NCI-H460 (cell line): ENCODE results near the gene ZMIZ2. TPM values are rescaled to one million over a fixed set of nuclear protein-coding genes. Genes with fewer than 3 reads are reported as not detected.
"Not testable (repeated sequence)": the region's sequence is repeated elsewhere in the genome, so short reads cannot be mapped to it uniquely, and the experiment has no call there.

Experiments used
- DNase-seq: peaks from one replicate; pipeline ENCODE4 v3.0.0-alpha.2; 2016; ENCODE audit warnings: low read depth; ENCODE audit errors: extremely low read depth
- polyA plus RNA-seq: library from polyadenylated mRNA; depleted of rRNA; stranded (reverse); fragments of >200 nt; gene quantifications from 2 replicates; pipeline ENCODE4 v1.2.3, GENCODE V29; 2014; cell fraction: nucleus; rRNA removed
- total RNA-seq: library from RNA; depleted of rRNA; stranded (reverse); fragments of >200 nt; shearing (Covaris generic); gene quantifications from 2 replicates; pipeline ENCODE4 v1.2.3, GENCODE V29; 2014; rRNA removed

Gene ZMIZ2
- total RNA-seq, result 20.9 and 21.0 TPM in 2 replicates
- polyA plus RNA-seq, result 42.5 and 55.2 TPM in 2 replicates

GRCh38 chr7:44748045-44748947 lies at the start of gene ZMIZ2:
Gene ZMIZ2, plus strand, starts transcription at chr7:44748847. Its CDS starts 7,403 bp downstream, at chr7:44756250.
- peak; percentile 89 for DNase-seq

- not testable (repeated sequence) for DNase-seq
Measured at GRCh38 chr7:44699598-44699997, 49.0 kb upstream of the ZMIZ2 start.

GRCh38 chr7:44700322-44700721 lies 48.3 kb upstream of the ZMIZ2 start:
- DNase-seq, result no peak

- DNase-seq, result not testable (repeated sequence)
Measured at GRCh38 chr7:44703391-44703790, 45.3 kb upstream of the ZMIZ2 start.

- DNase-seq, result no peak
Measured at GRCh38 chr7:44703921-44704320, 44.7 kb upstream of the ZMIZ2 start.

GRCh38 chr7:44705434-44705833 lies 43.2 kb upstream of the ZMIZ2 start:
- no peak for DNase-seq

- no peak for DNase-seq
Measured at GRCh38 chr7:44706788-44707557, 41.7 kb upstream of the ZMIZ2 start.

GRCh38 chr7:44707558-44708230 lies 41.0 kb upstream of the ZMIZ2 start:
- DNase-seq, result no peak

- DNase-seq, result no peak
Measured at GRCh38 chr7:44709011-44709915, 39.4 kb upstream of the ZMIZ2 start.

- DNase-seq, result no peak
Measured at GRCh38 chr7:44709945-44710596, 38.6 kb upstream of the ZMIZ2 start.

- no peak for DNase-seq
Measured at GRCh38 chr7:44711528-44711927, 37.1 kb upstream of the ZMIZ2 start.

GRCh38 chr7:44712012-44712411 lies 36.6 kb upstream of the ZMIZ2 start:
- no peak for DNase-seq

- no peak for DNase-seq
Measured at GRCh38 chr7:44713141-44713540, 35.5 kb upstream of the ZMIZ2 start.

GRCh38 chr7:44713680-44714335 lies 34.8 kb upstream of the ZMIZ2 start:
- no peak for DNase-seq

GRCh38 chr7:44716205-44716604 lies 32.4 kb upstream of the ZMIZ2 start:
- DNase-seq, result no peak

GRCh38 chr7:44720301-44720700 lies 28.3 kb upstream of the ZMIZ2 start:
- DNase-seq, result no peak

GRCh38 chr7:44724276-44724675 lies 24.4 kb upstream of the ZMIZ2 start:
- no peak for DNase-seq

- not testable (repeated sequence) for DNase-seq
Measured at GRCh38 chr7:44726250-44726649, 22.4 kb upstream of the ZMIZ2 start.
